Epithelial cell of proximal tubule (primary cell): Measurements from ENCODE around the gene MCF2L2. TPM values are rescaled to one million over a fixed set of nuclear protein-coding genes. Genes with fewer than 3 reads are reported as not detected.

Experiments used
- DNase-seq: peaks from one replicate; pipeline ENCODE4 v3.0.0-alpha.2; 2011; ENCODE audit warnings: low read depth
- H3K4me3 ChIP-seq: 2 replicates; pipeline ENCODE4 v1.5.1; 2011; ENCODE audit warnings: low read depth, mild to moderate bottlenecking, low read length
- CTCF ChIP-seq: conservative IDR thresholded peaks from 2 replicates; pipeline ENCODE4 v1.5.1; 2012; ENCODE audit warnings: low read depth, mild to moderate bottlenecking, low read length
- total RNA-seq: library from RNA; depleted of rRNA; stranded (reverse); fragments of >200 nt; gene quantifications from 2 replicates; pipeline ENCODE4 v1.2.3, GENCODE V29; 2015

MCF2L2 gene
- total RNA-seq, 1 donor from 2014 or later, result 0.58 TPM

- DNase-seq, result no peak
- no peak for TF ChIP-seq CTCF
Measured at GRCh38 chr3:183327343-183327742, 101.1 kb downstream of the MCF2L2 start.

GRCh38 chr3:183324083-183324482, 104.3 kb downstream of the MCF2L2 start:
- DNase-seq, result no peak
- no peak for TF ChIP-seq CTCF
- no peak overlapping the region for H3K4me3 ChIP-seq

More at GRCh38 chr3:183327343-183327742, 101.1 kb downstream of the MCF2L2 start:
- no peak overlapping the region for H3K4me3 ChIP-seq

- H3K4me3 ChIP-seq, result no peak overlapping the region
- TF ChIP-seq CTCF, result no peak
Measured at GRCh38 chr3:183319371-183319770, 109.0 kb downstream of the MCF2L2 start.

GRCh38 chr3:183318877-183319276, 109.5 kb downstream of the MCF2L2 start:
- no peak overlapping the region for H3K4me3 ChIP-seq
- no peak for DNase-seq
- no peak for TF ChIP-seq CTCF

More at GRCh38 chr3:183319371-183319770, 109.0 kb downstream of the MCF2L2 start:
- DNase-seq, result no peak

- no peak for DNase-seq
- no peak for TF ChIP-seq CTCF
- H3K4me3 ChIP-seq, result no peak overlapping the region
Measured at GRCh38 chr3:183317886-183318865, 110.2 kb downstream of the MCF2L2 start.

GRCh38 chr3:183317271-183317670, 111.1 kb downstream of the MCF2L2 start:
- no peak overlapping the region for H3K4me3 ChIP-seq
- DNase-seq, result no peak

More at GRCh38 chr3:183317271-183317670, 111.1 kb downstream of the MCF2L2 start:
- no peak for TF ChIP-seq CTCF
